Neural cell (in vitro differentiated cells): ENCODE data around the gene SPEG. TPM values are rescaled to one million over a fixed set of nuclear protein-coding genes. Genes with fewer than 3 reads are reported as not detected.

Source experiments
- H2AFZ ChIP-seq: fragments of 200-600, 300-800 bp; sonication (generic), shearing (Covaris generic); 2 replicates; pipeline ENCODE4 v1.6.0; 2014; ENCODE audit warnings: low read depth, mild to moderate bottlenecking, antibody characterized with exemption, low read length, moderate library complexity
- H3F3A ChIP-seq: fragments of 200-600 bp; shearing (Covaris generic); 2 replicates; pipeline ENCODE4 v1.6.1; 2016; ENCODE audit warnings: mild to moderate bottlenecking, moderate library complexity, mixed read lengths, antibody characterized with exemption, low read length; ENCODE audit not compliant: insufficient read depth, poor library complexity, severe bottlenecking
- H3K27ac ChIP-seq: fragments of 200-600, 300-800 bp; sonication (generic), shearing (Covaris generic); 2 replicates; pipeline ENCODE4 v1.5.1; 2014; ENCODE audit warnings: mild to moderate bottlenecking, low read length, moderate library complexity
- H3K27me3 ChIP-seq: fragments of 300-800, 200-600 bp; sonication (generic), shearing (Covaris generic); 2 replicates; pipeline ENCODE4 v1.6.0; 2014; ENCODE audit warnings: mild to moderate bottlenecking, low read depth, low read length, moderate library complexity; ENCODE audit not compliant: insufficient read depth
- H3K36me3 ChIP-seq: fragments of 300-800, 200-600 bp; sonication (generic), shearing (Covaris generic); 2 replicates; pipeline ENCODE4 v1.5.1; 2014; ENCODE audit warnings: mild to moderate bottlenecking, antibody characterized with exemption, low read length, moderate library complexity; ENCODE audit not compliant: insufficient read depth
- H3K4me2 ChIP-seq: fragments of 300-800, 200-600 bp; sonication (generic), shearing (Covaris generic); 2 replicates; pipeline ENCODE4 v1.6.0; 2014; ENCODE audit warnings: mild to moderate bottlenecking, low read length
- H3K4me3 ChIP-seq: fragments of 300-800, 200-600 bp; sonication (generic), shearing (Covaris generic); 2 replicates; pipeline ENCODE4 v1.5.1; 2014; ENCODE audit warnings: mild to moderate bottlenecking, low read length, moderate library complexity
- H3K79me2 ChIP-seq: fragments of 200-600 bp; shearing (Covaris generic); replicated peaks from 2 replicates; pipeline ENCODE4 v1.6.0; 2014; ENCODE audit warnings: mild to moderate bottlenecking, low read length, moderate library complexity; ENCODE audit not compliant: insufficient read depth
- H3K9ac ChIP-seq: fragments of 300-800, 200-600 bp; sonication (generic), shearing (Covaris generic); 2 replicates; pipeline ENCODE4 v1.6.1; 2016; ENCODE audit warnings: mild to moderate bottlenecking, low read length, mixed read lengths
- H3K9me2 ChIP-seq: fragments of 200-600 bp; shearing (Covaris generic); 2 replicates; pipeline ENCODE4 v1.6.1; 2016; ENCODE audit warnings: mild to moderate bottlenecking, low read length, mixed read lengths; ENCODE audit not compliant: insufficient read depth
- H3K9me3 ChIP-seq: fragments of 200-600, 300-800 bp; sonication (generic), shearing (Covaris generic); 2 replicates; pipeline ENCODE4 v1.6.1; 2016; ENCODE audit warnings: mild to moderate bottlenecking, mixed run types, low read length, moderate library complexity, mixed read lengths
- H4K20me1 ChIP-seq: fragments of 200-600 bp; shearing (Covaris generic); 2 replicates; pipeline ENCODE4 v1.6.1; 2016; ENCODE audit warnings: mild to moderate bottlenecking, mixed run types; ENCODE audit not compliant: insufficient read depth
- CTCF ChIP-seq: fragments of 450-650 bp; IDR thresholded peaks from 2 replicates; pipeline ENCODE4 v1.5.1; 2014; ENCODE audit warnings: antibody characterized with exemption, mild to moderate bottlenecking, moderate library complexity; ENCODE audit not compliant: poor library complexity, severe bottlenecking
- EP300 ChIP-seq: fragments of 450-650 bp; conservative IDR thresholded peaks from 2 replicates; pipeline ENCODE4 v1.6.1; 2014; ENCODE audit warnings: antibody characterized with exemption, mild to moderate bottlenecking, moderate library complexity; ENCODE audit not compliant: poor library complexity, severe bottlenecking
- EZH2 ChIP-seq: fragments of 200-600, 300-800 bp; shearing (Covaris generic), sonication (generic); IDR thresholded peaks from 2 replicates; pipeline ENCODE4 v1.6.1; 2014; ENCODE audit warnings: antibody characterized with exemption, low read length, borderline replicate concordance, mild to moderate bottlenecking; ENCODE audit not compliant: insufficient read depth, poor library complexity, severe bottlenecking
- MXI1 ChIP-seq: fragments of 450-650 bp; conservative IDR thresholded peaks from 2 replicates; pipeline ENCODE4 v1.6.1; 2014; ENCODE audit warnings: antibody characterized with exemption, mild to moderate bottlenecking; ENCODE audit not compliant: poor library complexity, severe bottlenecking
- POLR2AphosphoS5 ChIP-seq: IDR thresholded peaks from 2 replicates; pipeline ENCODE4 v1.6.1; 2012
- RAD21 ChIP-seq: fragments of 450-650 bp; conservative IDR thresholded peaks from 2 replicates; pipeline ENCODE4 v1.6.1; 2014; ENCODE audit warnings: antibody characterized with exemption, mild to moderate bottlenecking, moderate library complexity
- REST ChIP-seq: IDR thresholded peaks from 2 replicates; pipeline ENCODE4 v1.6.1; 2012; ENCODE audit warnings: borderline replicate concordance
- SMC3 ChIP-seq: fragments of 450-650 bp; conservative IDR thresholded peaks from 2 replicates; pipeline ENCODE4 v1.6.1; 2014; ENCODE audit warnings: antibody characterized with exemption, mild to moderate bottlenecking, moderate library complexity; ENCODE audit not compliant: poor library complexity
- TAF1 ChIP-seq: IDR thresholded peaks from 2 replicates; pipeline ENCODE4 v1.6.1; 2012; ENCODE audit warnings: low read depth
- polyA plus RNA-seq: library from polyadenylated mRNA; depleted of rRNA; stranded (reverse); fragments of >200 nt; gene quantifications from 2 replicates; pipeline ENCODE4 v1.2.3, GENCODE V29; 2014

Gene SPEG
- polyA plus RNA-seq, 1 donor from 2014 or later = 58.3 TPM

GRCh38 chr2:219475697-219476651 is 41.3 kb downstream of the SPEG start:
- H3F3A ChIP-seq = no peaks in the 10 kb centered on the region
- no peaks in the 10 kb centered on the region for H3K9me2 ChIP-seq
- no peak overlapping the region for H3K4me2 ChIP-seq
- H3K79me2 ChIP-seq = no peaks in the 10 kb centered on the region
- no peak overlapping the region for H3K27ac ChIP-seq
- no peak overlapping the region for H3K4me3 ChIP-seq
- H4K20me1 ChIP-seq = no peaks in the 10 kb centered on the region
- no peaks in the 10 kb centered on the region for H3K27me3 ChIP-seq
- no peaks in the 10 kb centered on the region for H3K9me3 ChIP-seq
- H3K36me3 ChIP-seq = no peaks in the 10 kb centered on the region
- peak; percentile 81 for TF ChIP-seq RAD21
- TF ChIP-seq TAF1 = no peak
- TF ChIP-seq CTCF = peak; percentile 87
- no peak for TF ChIP-seq EZH2
- TF ChIP-seq SMC3 = peak; percentile 87
- H3K9ac ChIP-seq = no peak overlapping the region
- no peak overlapping the region for H2AFZ ChIP-seq

- H3K27ac ChIP-seq = no peak overlapping the region
- no peaks in the 10 kb centered on the region for H3K9me3 ChIP-seq
- no peak overlapping the region for H3K4me2 ChIP-seq
- no peaks in the 10 kb centered on the region for H3K36me3 ChIP-seq
- H4K20me1 ChIP-seq = no peaks in the 10 kb centered on the region
- no peaks in the 10 kb centered on the region for H3K27me3 ChIP-seq
- no peaks in the 10 kb centered on the region for H3K79me2 ChIP-seq
- no peak overlapping the region for H3K4me3 ChIP-seq
- no peaks in the 10 kb centered on the region for H3F3A ChIP-seq
- H3K9me2 ChIP-seq = no peaks in the 10 kb centered on the region
- no peak overlapping the region for H3K9ac ChIP-seq
- TF ChIP-seq TAF1 (no peak), MXI1 (no peak), EP300 (no peak), EZH2 (no peak), POLR2AphosphoS5 (no peak), CTCF (no peak), RAD21 (no peak), SMC3 (no peak), REST (no peak)
- no peak overlapping the region for H2AFZ ChIP-seq
These were observed 42.1 kb downstream of the SPEG start for GRCh38 chr2:219476652-219477151.
